AG09319 (cell line): ENCODE data around the gene SMCO4.

Source experiments
- DNase-seq: peaks from one replicate; pipeline ENCODE4 v3.0.0-alpha.2; 2010; ENCODE audit warnings: low read depth; ENCODE audit errors: extremely low read depth
- CTCF ChIP-seq: IDR thresholded peaks from 2 replicates; pipeline ENCODE4 v1.5.1; 2011; ENCODE audit warnings: low read depth, mild to moderate bottlenecking, inconsistent platforms, low read length, moderate library complexity

The SMCO4 gene

DNA sequence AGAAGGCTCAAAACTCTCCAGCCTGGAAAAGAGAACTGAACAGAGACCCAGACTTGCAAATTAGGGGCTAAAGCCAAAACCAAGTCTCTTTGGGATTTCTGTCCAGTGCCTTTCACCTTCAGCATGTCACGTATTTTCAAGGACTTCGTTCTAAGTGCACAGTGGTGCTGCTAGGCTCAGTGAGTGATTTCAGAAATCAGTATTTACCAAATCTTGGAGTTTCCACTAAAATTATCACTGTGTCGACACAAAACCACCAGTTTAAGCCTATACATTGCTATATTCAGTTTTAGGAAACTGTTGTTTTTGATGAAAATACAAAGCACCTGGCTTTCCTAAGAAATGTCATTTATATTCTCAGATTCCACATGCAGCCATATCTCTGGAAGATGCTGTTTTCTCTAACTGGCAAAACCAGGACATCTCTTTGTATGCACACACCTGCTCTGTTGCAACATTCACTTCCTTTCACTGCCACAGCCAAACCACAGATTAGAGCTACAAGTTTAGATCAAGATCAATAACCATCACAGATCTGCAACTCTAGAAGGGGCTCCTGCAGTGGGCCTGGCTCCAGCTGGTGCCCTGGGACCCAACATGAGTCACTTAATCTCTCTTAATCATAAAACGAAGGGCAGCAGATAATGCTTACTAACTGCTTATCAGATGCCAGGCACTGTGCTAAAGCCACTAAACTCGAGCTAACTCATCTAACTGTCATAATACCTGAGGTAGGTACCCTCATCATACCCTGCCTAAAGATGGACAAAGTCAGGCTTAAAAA is 22.3 kb downstream of the SMCO4 start:
- TF ChIP-seq CTCF, result no peak
- no peak for DNase-seq

- no peak for DNase-seq
- no peak for TF ChIP-seq CTCF
Measured at GRCh38 chr11:93519179-93519578, 24.0 kb downstream of the SMCO4 start.

- DNase-seq, result no peak
- no peak for TF ChIP-seq CTCF
Measured at GRCh38 chr11:93518081-93518480, 25.1 kb downstream of the SMCO4 start.

GRCh38 chr11:93517611-93518010 is 25.6 kb downstream of the SMCO4 start:
- DNase-seq, result no peak
- TF ChIP-seq CTCF, result no peak

DNA sequence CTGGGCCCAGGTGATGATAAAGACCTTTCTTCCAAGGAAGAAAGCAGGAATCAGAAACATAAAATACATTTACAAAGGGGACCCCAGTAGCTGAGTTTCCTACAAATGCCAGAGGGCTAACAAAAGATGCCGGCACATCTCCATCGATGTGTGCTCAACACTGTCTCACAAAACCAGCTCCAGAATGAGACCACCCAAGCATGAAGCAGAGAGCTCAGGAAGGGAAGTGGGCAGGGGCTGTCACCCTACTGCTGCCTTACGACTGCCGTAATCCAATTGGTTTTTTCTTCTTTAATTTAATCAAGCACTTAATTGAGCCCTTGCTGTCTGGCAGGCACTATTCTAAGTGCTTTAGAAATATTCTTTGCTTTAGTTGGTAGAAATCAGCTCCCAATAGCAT is 26.1 kb downstream of the SMCO4 start:
- no peak for TF ChIP-seq CTCF
- no peak for DNase-seq

GRCh38 chr11:93515441-93516025 is 27.7 kb downstream of the SMCO4 start:
- DNase-seq, result no peak

More at GRCh38 chr11:93515441-93516025, 27.7 kb downstream of the SMCO4 start:
- no peak for TF ChIP-seq CTCF
